Measurements from ENCODE around the gene TSR3.

Gene TSR3

GRCh38 chr16:1308036-1308976 is 43.4 kb downstream of the TSR3 start:
- no peak for DNase-seq (ENCODE audit: low read depth)

GRCh38 chr16:1306334-1306733 is 45.3 kb downstream of the TSR3 start:
- no peak for DNase-seq (ENCODE audit: low read depth)

GRCh38 chr16:1305823-1306222 is 45.9 kb downstream of the TSR3 start:
- no peak for DNase-seq (ENCODE audit: low read depth)

- no peak for DNase-seq (ENCODE audit: low read depth)
Observed at GRCh38 chr16:1301562-1301961, 50.1 kb downstream of the TSR3 start.

GRCh38 chr16:1300664-1301476 is 50.8 kb downstream of the TSR3 start:
- peak; percentile 40 for DNase-seq (ENCODE audit: low read depth)

GRCh38 chr16:1299868-1300203 is 51.8 kb downstream of the TSR3 start:
- DNase-seq (ENCODE audit: low read depth), result no peak

All from T-helper 22 cell (primary cell).